HG03159 (cell line): Measurements from ENCODE around the gene EGLN1.
"Not testable (repeated sequence)": the region's sequence is repeated elsewhere in the genome, so short reads cannot be mapped to it uniquely, and the experiment has no call there.

ENCODE experiments used
- ATAC-seq: cut with Tn5 transposase; IDR thresholded peaks from one replicate; pipeline ENCODE4 v1.9.1; 2021; ENCODE audit warnings: mild to moderate bottlenecking, moderate library complexity; ENCODE audit not compliant: unreplicated experiment

The EGLN1 gene

GRCh38 chr1:231369282-231369681 is 52.8 kb downstream of the EGLN1 start:
- no peak for ATAC-seq

- ATAC-seq = no peak
Observed at GRCh38 chr1:231364192-231364591, 57.9 kb downstream of the EGLN1 start.

- ATAC-seq = no peak
Observed at GRCh38 chr1:231363624-231364023, 58.5 kb downstream of the EGLN1 start.

GRCh38 chr1:231362325-231362724 is 59.8 kb downstream of the EGLN1 start:
- no peak for ATAC-seq

GRCh38 chr1:231359113-231359512 is 63.0 kb downstream of the EGLN1 start:
- ATAC-seq = no peak

- peak; percentile 86 for ATAC-seq
Observed at GRCh38 chr1:231357831-231358354, 64.2 kb downstream of the EGLN1 start.

GRCh38 chr1:231357187-231357772 is 64.8 kb downstream of the EGLN1 start:
- no peak for ATAC-seq

- no peak for ATAC-seq
Observed at GRCh38 chr1:231355171-231355570, 66.9 kb downstream of the EGLN1 start.

GRCh38 chr1:231354330-231355020 is 67.6 kb downstream of the EGLN1 start:
- ATAC-seq = no peak

GRCh38 chr1:231353086-231353485 is 69.0 kb downstream of the EGLN1 start:
- no peak for ATAC-seq

GRCh38 chr1:231351816-231352215 is 70.3 kb downstream of the EGLN1 start:
- ATAC-seq = no peak

GRCh38 chr1:231348856-231349255 is 73.2 kb downstream of the EGLN1 start:
- not testable (repeated sequence) for ATAC-seq

- no peak for ATAC-seq
Observed at GRCh38 chr1:231348442-231348841, 73.6 kb downstream of the EGLN1 start.

GRCh38 chr1:231347961-231348360 is 74.1 kb downstream of the EGLN1 start:
- no peak for ATAC-seq

- no peak for ATAC-seq
Observed at GRCh38 chr1:231340328-231341013, 81.6 kb downstream of the EGLN1 start.

- ATAC-seq = peak; percentile 8
Observed at GRCh38 chr1:231338270-231339128, 83.6 kb downstream of the EGLN1 start, which contains the start of gene SPRTN. SPRTN (plus strand) TSS chr1:231338293; CDS start chr1:231338384, 91 bp downstream.

GRCh38 chr1:231337472-231338269 is 84.4 kb downstream of the EGLN1 start, which contains the start of gene EXOC8:
EXOC8 (minus strand) TSS chr1:231337852; CDS start chr1:231337745, 107 bp downstream.
- ATAC-seq = peak; percentile 69

GRCh38 chr1:231337043-231337471 is 85.0 kb downstream of the EGLN1 start:
- ATAC-seq = peak; percentile 16

- no peak for ATAC-seq
Observed at GRCh38 chr1:231335663-231336602, 86.2 kb downstream of the EGLN1 start.
